IMR-90 (cell line): ENCODE results near the gene NUFIP2. TPM values are rescaled to one million over a fixed set of nuclear protein-coding genes. Genes with fewer than 3 reads are reported as not detected.
A peak's percentile ranks its signal among the peaks of the same experiment; 100 is the strongest.

Experiments
- ATAC-seq: fragments of 200-7000 bp; cut with Tn5 transposase; 2 replicates; pipeline ENCODE4 v1.9.1; 2020; ENCODE audit warnings: low read depth, mild to moderate bottlenecking, moderate library complexity
- BruUV-seq: library from RNA; stranded (reverse); fragments of 400-500 nt; replicated peaks from 2 replicates; lab custom pipeline; 2021; lab: Mats Ljungman, UMichigan
- CTCF ChIA-PET: fragments of 300-600 bp; formaldehyde crosslinking; extraction: SDS; loops from one replicate; lab custom pipeline; 2021; ENCODE audit warnings: antibody characterized with exemption; lab: Yijun Ruan, JAX
- POLR2A ChIA-PET: fragments of 300-600 bp; sonication (Branson Sonifier 250); formaldehyde crosslinking; loops from one replicate; lab custom pipeline; 2022; ENCODE audit warnings: antibody characterized with exemption; ENCODE audit not compliant: unreplicated experiment; lab: Charles Lee
- DNase-seq: peaks from one replicate; pipeline ENCODE4 v3.0.0; 2013
- H2AFZ ChIP-seq: replicated peaks from 2 replicates; pipeline ENCODE3; 2013; ENCODE audit warnings: low read length, mild to moderate bottlenecking; ENCODE audit not compliant: poor library complexity
- H2AK5ac ChIP-seq: 2 replicates; pipeline ENCODE4 v1.6.1; 2013; ENCODE audit warnings: low read depth, low read length, inconsistent platforms
- H2AK9ac ChIP-seq: replicated peaks from 2 replicates; pipeline ENCODE3; 2013; ENCODE audit warnings: mild to moderate bottlenecking, low read depth, low read length, moderate library complexity; ENCODE audit not compliant: poor library complexity
- H2BK120ac ChIP-seq: 2 replicates; pipeline ENCODE4 v1.6.1; 2013; ENCODE audit warnings: low read depth, low read length, inconsistent platforms
- H2BK15ac ChIP-seq: 3 replicates; pipeline ENCODE4 v1.6.1; 2013; ENCODE audit warnings: low read depth, low read length, inconsistent platforms
- H2BK20ac ChIP-seq: 2 replicates; pipeline ENCODE4 v1.6.1; 2013; ENCODE audit warnings: low read depth, mild to moderate bottlenecking, inconsistent platforms, low read length, moderate library complexity
- H2BK5ac ChIP-seq: 2 replicates; pipeline ENCODE4 v1.6.1; 2013; ENCODE audit warnings: mild to moderate bottlenecking, low read depth, low read length, inconsistent platforms; ENCODE audit not compliant: poor library complexity, severe bottlenecking
- H3K14ac ChIP-seq: replicated peaks from 2 replicates; pipeline ENCODE4 v1.6.1; 2013; ENCODE audit warnings: low read depth, low read length, inconsistent platforms
- H3K18ac ChIP-seq: 2 replicates; pipeline ENCODE4 v1.6.1; 2013; ENCODE audit warnings: low read depth, low read length, control low read depth
- H3K23ac ChIP-seq: 2 replicates; pipeline ENCODE4 v1.6.1; 2013; ENCODE audit warnings: low read depth, low read length, inconsistent platforms
- H3K27ac ChIP-seq: 2 replicates; pipeline ENCODE4 v1.5.1; 2013; ENCODE audit warnings: mild to moderate bottlenecking, control low read depth, low read length; ENCODE audit not compliant: insufficient read depth
- H3K27me3 ChIP-seq: 2 replicates; pipeline ENCODE4 v1.6.1; 2013; ENCODE audit warnings: low read length; ENCODE audit not compliant: control insufficient read depth, insufficient read depth
- H3K36me3 ChIP-seq: 2 replicates; pipeline ENCODE4 v1.6.1; 2013; ENCODE audit warnings: low read length, mixed read lengths; ENCODE audit not compliant: control insufficient read depth, insufficient read depth
- H3K4ac ChIP-seq: 2 replicates; pipeline ENCODE4 v1.6.1; 2013; ENCODE audit warnings: low read depth, low read length, inconsistent platforms
- H3K4me1 ChIP-seq: 2 replicates; pipeline ENCODE4 v1.6.1; 2013; ENCODE audit warnings: low read length, mixed read lengths; ENCODE audit not compliant: control insufficient read depth, insufficient read depth
- H3K4me2 ChIP-seq: 2 replicates; pipeline ENCODE4 v1.6.1; 2013; ENCODE audit warnings: low read depth, mild to moderate bottlenecking, control low read depth, low read length, moderate library complexity
- H3K4me3 ChIP-seq: 2 replicates; pipeline ENCODE4 v1.5.1; 2013; ENCODE audit warnings: low read depth, mild to moderate bottlenecking, control low read depth, low read length, moderate library complexity; ENCODE audit not compliant: insufficient read depth
- H3K56ac ChIP-seq: 2 replicates; pipeline ENCODE4 v1.6.1; 2013; ENCODE audit warnings: low read length, inconsistent platforms; ENCODE audit not compliant: insufficient read depth; ENCODE audit errors: extremely low read depth
- H3K79me1 ChIP-seq, 2 experiments: 2 replicates each; pipeline ENCODE4 v1.6.1; 2013; ENCODE audit warnings: low read length in 2 of 2, inconsistent platforms in 1 of 2, low read depth in 1 of 2
- H3K9ac ChIP-seq: 2 replicates; pipeline ENCODE4 v1.6.1; 2013; ENCODE audit warnings: low read depth, low read length, control low read depth
- H3K9me1 ChIP-seq: 2 replicates; pipeline ENCODE4 v1.6.1; 2013; ENCODE audit warnings: low read length, inconsistent platforms; ENCODE audit not compliant: insufficient read depth
- H3K9me3 ChIP-seq: 2 replicates; pipeline ENCODE4 v1.6.1; 2013; ENCODE audit warnings: low read length; ENCODE audit not compliant: control insufficient read depth, insufficient read depth
- H4K20me1 ChIP-seq: 2 replicates; pipeline ENCODE4 v1.6.1; 2013; ENCODE audit warnings: low read length, inconsistent platforms; ENCODE audit not compliant: insufficient read depth
- H4K5ac ChIP-seq: 2 replicates; pipeline ENCODE4 v1.6.1; 2013; ENCODE audit warnings: mild to moderate bottlenecking, low read depth, low read length, control low read depth
- H4K8ac ChIP-seq, 2 experiments: 2 replicates each; pipeline ENCODE4 v1.6.1; 2013; ENCODE audit warnings: low read depth in 2 of 2, low read length in 2 of 2, control low read depth in 1 of 2, inconsistent platforms in 1 of 2
- H4K91ac ChIP-seq: 2 replicates; pipeline ENCODE4 v1.6.1; 2013; ENCODE audit warnings: low read depth, low read length, inconsistent platforms; ENCODE audit not compliant: insufficient read depth
- CEBPB ChIP-seq: IDR thresholded peaks from 2 replicates; pipeline ENCODE4 v1.6.1; 2012; ENCODE audit warnings: low read depth, low read length, improper control_type of control experiment
- POLR2A ChIP-seq: IDR thresholded peaks from 2 replicates; pipeline ENCODE4 v1.6.1; 2012; ENCODE audit warnings: mild to moderate bottlenecking, low read depth, low read length
- WGBS, 2 experiments: methylation state at CpG; one replicate each; pipeline versions ENCODE4 v1.1.5 to v1.1.7; 2013; ENCODE audit warnings: missing lambda C conversion rate in 2 of 2; ENCODE audit not compliant: insufficient read length in 1 of 2; ENCODE audit errors: extremely low coverage in 2 of 2; 5-methylcytosine and 5-hydroxymethylcytosine counted together
- dilution Hi-C: fragments of 300-500 bp; cut with HindIII; formaldehyde crosslinking; loops from one replicate; pipeline ENCODE4 v1.14.3; 2018; ENCODE audit warnings: low sequenced_read_pairs; ENCODE audit not compliant: unreplicated experiment
- in situ Hi-C: fragments of 300-500 bp; cut with MboI; formaldehyde crosslinking; loops from 3 replicates; pipeline ENCODE4 v1.14.3; 2019; ENCODE audit warnings: low sequenced_read_pairs, inconsistent platforms, mixed read lengths
- intact Hi-C: fragments of 100-400 bp; cut with micrococcal nuclease; formaldehyde crosslinking; loops from 2 replicates; pipeline ENCODE4 v1.10.0; 2022
- polyA plus RNA-seq, 3 experiments: library from polyadenylated mRNA; depleted of rRNA; stranded (reverse); fragments of >200 nt; gene quantifications; 2 replicates each; pipeline ENCODE4 v1.2.3, GENCODE V29; 2012; ENCODE audit warnings: low replicate concordance in 1 of 3
- total RNA-seq: library from RNA; depleted of rRNA; stranded (reverse); fragments of >200 nt; gene quantifications from 2 replicates; pipeline ENCODE4 v1.2.3, GENCODE V29; 2012

The NUFIP2 gene
- total and polyA plus RNA-seq, 2 of the 4 experiments (the other 2 are of a cell fraction), result 8.9 to 25.6 TPM

DNA sequence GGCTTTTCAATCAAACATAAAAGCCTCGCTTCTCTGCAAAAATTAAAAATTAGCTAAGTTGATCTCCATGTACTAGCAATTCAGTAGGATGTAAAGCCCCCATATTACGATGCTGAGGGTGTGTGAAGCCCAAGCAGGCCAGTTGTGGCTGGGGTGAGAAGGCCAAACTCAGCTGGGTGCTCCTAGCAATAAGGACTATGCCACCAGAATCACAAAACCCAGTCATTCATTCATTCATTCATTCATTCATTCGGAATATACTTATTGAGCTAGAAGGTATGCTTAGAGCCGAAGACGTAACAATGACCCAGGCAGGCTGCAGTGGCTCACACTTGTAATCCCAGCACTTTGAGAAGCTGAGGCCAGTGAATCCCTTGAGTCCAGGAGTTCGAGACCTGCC is 51.2 kb downstream of the NUFIP2 start:
- ATAC-seq, result no peak
- no peaks in the 10 kb centered on the region for H4K20me1 ChIP-seq
- no peak overlapping the region for H3K9ac ChIP-seq
- peak overlapping the region; percentile 78 for H2AK5ac ChIP-seq
- H3K27me3 ChIP-seq, result no peaks in the 10 kb centered on the region
- H3K56ac ChIP-seq, result no peak overlapping the region
- no peak overlapping the region for H2BK5ac ChIP-seq
- H3K18ac ChIP-seq, result no peak overlapping the region
- H4K5ac ChIP-seq, result no peak overlapping the region
- no peak for DNase-seq
- H3K4me3 ChIP-seq, result no peak overlapping the region
- H2BK20ac ChIP-seq, result peak overlapping the region; percentile 53
- TF ChIP-seq POLR2A (no peak), CEBPB (no peak)
- 0 out of 2 replicates have a peak overlapping the region, but pooled peaks have one; percentile 1 for H3K14ac ChIP-seq
- POLR2A ChIA-PET, result no interaction called here
- peak overlapping the region; percentile 74; the same call in 1 of the 2 replicates for H4K91ac ChIP-seq
- H4K8ac ChIP-seq, result no peak overlapping the region
- BruUV-seq, result no TSS peak
- H3K4ac ChIP-seq, result peak overlapping the region; percentile 69
- no peak overlapping the region for H2AFZ ChIP-seq
- peaks cover 3 to 28% of the 10 kb centered on the region in 2 experiments; a peak in 3 of 4 replicates for H3K79me1 ChIP-seq
- H3K23ac ChIP-seq, result no peak overlapping the region
- H3K27ac ChIP-seq, result no peak overlapping the region
- no CpG with 5 or more reads among the region's 6 CpGs for WGBS, 2 experiments
- H3K4me2 ChIP-seq, result no peak overlapping the region
- H2BK120ac ChIP-seq, result peak overlapping the region; percentile 77; the same call in 1 of the 2 replicates
- in situ Hi-C loops (no loop called here), dilution Hi-C loops (no loop called here), intact Hi-C loops (no loop called here)
- peak overlapping the region; percentile 80; the same call in 2 of the 3 replicates for H2BK15ac ChIP-seq
- H3K9me3 ChIP-seq, result no peaks in the 10 kb centered on the region
- H2AK9ac ChIP-seq, result no peak overlapping the region
- no peaks in the 10 kb centered on the region for H3K36me3 ChIP-seq
- H3K4me1 ChIP-seq, result peaks cover 20% of the 10 kb centered on the region
- peaks cover 20% of the 10 kb centered on the region for H3K9me1 ChIP-seq
- CTCF ChIA-PET, result interaction anchor here (2.9 kb wide), 1 partner anchor 13 kb away, joined by 15 read pairs; no protein-coding TSS in a partner anchor
